ENCODE data around the gene PRKACA.

DNA sequence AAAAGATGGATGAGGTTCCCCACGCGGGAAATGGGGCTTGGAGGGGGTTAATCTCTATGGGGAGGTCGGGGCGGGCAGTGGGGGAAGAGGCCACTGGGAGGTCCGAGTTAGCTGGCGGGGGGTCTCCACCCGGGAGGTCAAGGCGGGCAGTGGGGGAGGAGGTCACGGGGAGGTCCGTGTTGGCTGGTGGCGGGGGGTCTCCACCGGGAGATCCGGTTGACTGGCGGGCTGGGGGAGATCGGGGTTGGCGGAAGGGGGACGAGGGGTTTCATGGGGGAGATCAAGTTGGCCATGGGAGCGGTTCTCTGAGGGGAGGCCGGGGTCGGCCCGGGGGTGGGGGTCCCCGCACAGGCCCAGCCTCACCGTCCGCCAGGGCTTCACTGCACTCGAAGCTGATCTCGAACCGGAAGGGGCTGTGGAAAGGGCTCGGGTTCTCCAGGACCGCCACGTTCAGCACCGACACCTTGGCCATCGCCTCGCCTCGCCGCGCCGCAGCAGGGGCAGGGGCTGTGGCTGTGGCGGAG lies 18.5 kb upstream of the PRKACA start:
- no peak for TF ChIP-seq EZH2 (IDR thresholded peaks at IDR 0.05; ENCODE audit: insufficient read depth, poor library complexity, severe bottlenecking)
- TF ChIP-seq EZH2phosphoT487 (IDR thresholded peaks at IDR 0.05; ENCODE audit: insufficient read depth, low read depth) = no peak

All from GM23248 (cell line).